ENCODE results near the gene ALK.
"Not testable (repeated sequence)": the region's sequence is repeated elsewhere in the genome, so short reads cannot be mapped to it uniquely, and the experiment has no call there.

The ALK gene

DNA sequence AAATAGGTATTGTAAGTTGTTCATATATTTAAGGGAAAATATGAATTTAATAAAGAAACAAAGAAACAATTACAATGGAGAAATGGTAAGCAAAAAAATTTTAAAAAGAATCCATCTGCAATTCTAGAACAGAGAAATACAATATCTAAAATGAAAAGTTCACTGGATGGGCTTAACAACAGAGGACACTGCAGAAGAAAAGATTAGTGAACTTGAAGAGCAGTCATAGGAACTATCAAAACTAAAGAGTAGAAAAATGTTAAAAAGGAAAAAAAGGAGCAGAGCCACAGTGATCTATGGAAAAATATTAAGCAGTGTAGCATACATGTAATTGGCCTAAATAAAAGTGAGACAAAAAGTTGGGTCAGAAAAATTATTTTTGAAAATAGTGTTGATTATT is 83.5 kb downstream of the ALK start:
- no peak for DNase-seq

GRCh38 chr2:29834624-29835023 is 86.8 kb downstream of the ALK start:
- no peak for DNase-seq

GRCh38 chr2:29834036-29834540 is 87.3 kb downstream of the ALK start:
- DNase-seq = no peak

DNA sequence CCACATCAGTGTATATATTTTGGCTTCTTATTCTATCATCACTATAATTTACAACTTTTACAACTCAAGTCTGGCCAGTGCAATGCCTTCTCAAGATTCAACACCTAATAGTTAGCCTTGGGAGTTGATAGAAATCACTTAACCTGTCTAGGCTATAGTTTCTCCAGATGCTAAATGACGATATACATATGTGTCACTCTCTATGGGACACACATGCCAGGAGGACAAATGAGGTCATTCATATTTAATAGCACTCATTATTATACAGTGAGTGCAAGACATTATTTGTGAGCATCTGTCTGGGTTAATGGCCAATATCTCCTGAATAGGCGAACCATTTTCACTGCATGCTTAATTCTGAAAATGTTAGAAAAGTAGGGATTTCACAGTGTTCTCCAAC is 89.8 kb downstream of the ALK start:
- no peak for DNase-seq

DNA sequence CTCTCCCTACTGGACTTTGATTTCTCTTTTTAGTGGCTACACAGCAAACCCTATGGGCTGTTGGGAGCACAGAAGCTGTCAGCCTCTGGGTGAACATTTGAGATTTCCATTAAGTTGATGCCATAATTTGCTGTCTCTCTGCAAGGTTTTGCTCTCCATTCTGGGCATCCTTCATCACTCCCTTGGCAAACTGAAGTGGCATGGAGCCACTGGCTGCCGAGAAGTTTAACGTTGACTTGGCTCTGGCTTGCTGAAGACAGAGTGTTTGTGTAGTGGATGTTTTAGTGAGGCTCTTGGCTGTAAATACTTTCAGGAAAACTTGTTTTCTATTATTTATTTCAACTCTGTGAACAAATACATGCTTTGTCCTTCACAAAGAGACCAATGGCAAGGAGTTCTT is 91.5 kb downstream of the ALK start:
- no peak for DNase-seq

GRCh38 chr2:29824145-29824544 is 97.2 kb downstream of the ALK start:
- DNase-seq = not testable (repeated sequence)

- no peak for DNase-seq
Measured at GRCh38 chr2:29821591-29821990, 99.8 kb downstream of the ALK start.

DNA sequence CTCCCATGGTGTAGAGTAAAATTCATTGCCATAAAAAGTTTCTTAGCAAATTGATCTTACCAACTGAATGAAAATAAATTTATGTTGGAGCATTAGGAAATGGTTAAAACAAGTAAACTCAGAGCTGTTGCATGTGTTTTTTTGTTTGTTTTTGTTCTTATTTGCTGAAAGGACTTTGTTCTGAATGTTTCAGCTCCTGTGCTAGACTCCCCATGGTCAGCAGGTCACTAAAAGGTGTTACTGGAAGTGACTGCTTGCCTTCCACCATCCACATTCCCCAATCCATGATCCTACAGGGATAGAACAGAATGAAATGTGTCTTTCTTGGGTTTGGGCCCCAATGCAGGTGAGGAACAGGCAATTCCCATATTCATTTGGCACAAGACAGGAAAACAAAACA is 101.8 kb downstream of the ALK start:
- DNase-seq = no peak

DNA sequence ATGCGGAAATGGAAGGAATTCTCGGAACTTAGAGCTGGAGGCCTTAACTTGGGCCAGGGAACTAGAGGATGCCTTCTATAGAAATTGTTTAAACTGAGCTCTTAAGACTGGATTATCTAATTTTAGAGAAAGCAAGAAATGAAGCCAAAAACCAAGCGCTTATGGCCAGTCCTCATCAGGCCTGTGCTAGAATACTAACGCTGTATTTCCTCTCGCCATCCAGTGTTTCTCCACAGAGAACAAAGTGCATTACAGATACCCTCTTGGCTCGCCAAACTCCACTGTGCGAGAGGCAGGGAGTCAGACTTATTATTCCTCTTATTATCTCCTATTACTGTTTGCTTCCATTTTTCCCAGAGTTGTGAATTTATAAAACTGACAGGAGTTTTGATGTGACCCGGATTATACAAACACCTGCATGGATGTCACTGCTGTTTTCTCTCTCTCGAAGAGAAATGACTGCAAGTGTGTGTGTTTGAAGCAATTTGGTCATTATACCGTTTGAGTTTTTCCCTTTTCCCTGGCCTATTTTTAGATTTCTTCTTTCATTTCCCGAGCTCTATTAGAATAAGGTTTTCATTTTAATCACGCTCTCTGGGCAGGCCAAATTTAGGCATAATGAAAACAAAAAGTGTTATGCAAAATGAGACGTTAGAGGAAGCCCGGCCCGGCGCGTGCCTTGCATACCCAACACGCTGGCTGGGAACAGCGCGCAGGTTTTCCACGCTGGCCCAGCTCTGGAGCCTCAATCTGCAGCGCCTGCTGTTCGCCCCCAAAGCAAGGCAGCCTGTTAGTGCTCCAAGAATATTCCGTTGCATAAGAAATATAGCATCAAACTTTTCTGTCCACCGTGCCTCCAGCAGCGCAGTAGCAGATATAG is 103.3 kb downstream of the ALK start:
- DNase-seq = no peak

- no peak for DNase-seq
Measured at GRCh38 chr2:29817299-29817698, 104.1 kb downstream of the ALK start.

- DNase-seq = no peak
Measured at GRCh38 chr2:29816651-29817050, 104.7 kb downstream of the ALK start.

DNA sequence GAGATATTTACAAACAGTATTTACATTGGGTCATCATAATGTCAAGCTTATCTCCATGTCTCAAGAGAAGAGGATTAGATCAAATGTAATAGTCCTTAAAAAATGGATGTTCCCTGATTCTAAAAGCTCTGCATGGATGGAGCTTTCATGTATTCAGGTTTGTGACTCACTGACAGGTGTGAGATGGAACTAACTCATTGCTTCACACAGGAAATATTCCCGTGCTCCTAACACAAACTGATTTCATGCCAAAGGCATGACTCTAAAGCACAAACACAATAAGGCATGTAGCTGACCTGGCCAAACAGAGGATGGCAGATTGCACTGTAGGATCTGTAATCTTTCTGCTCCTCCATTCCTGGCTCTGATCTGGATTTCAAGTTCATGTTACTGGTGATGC is 110.0 kb downstream of the ALK start:
- no peak for DNase-seq

DNA sequence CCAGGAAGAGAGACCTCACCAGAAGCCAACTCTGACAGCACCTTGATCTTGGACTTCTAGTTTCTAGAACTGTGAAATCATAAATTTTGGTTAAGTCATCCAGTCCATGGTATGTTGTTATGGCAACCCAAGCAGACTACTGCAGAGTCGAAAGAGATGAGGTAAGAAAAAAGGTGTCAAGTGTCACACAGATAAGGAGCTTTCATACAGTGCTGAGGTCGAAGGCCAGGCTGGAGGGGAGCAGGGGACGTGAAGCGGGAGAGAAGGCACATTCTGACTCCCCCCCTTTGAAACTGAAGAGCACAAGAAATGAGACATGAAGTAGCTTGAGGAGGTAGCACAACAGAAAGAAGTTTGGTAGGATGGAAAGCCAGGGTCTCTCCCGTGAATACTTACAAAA is 110.4 kb downstream of the ALK start:
- DNase-seq = no peak

GRCh38 chr2:29808321-29808720 is 113.1 kb downstream of the ALK start:
- DNase-seq = no peak

- no peak for DNase-seq
Measured at GRCh38 chr2:29807082-29807481, 114.3 kb downstream of the ALK start.

DNA sequence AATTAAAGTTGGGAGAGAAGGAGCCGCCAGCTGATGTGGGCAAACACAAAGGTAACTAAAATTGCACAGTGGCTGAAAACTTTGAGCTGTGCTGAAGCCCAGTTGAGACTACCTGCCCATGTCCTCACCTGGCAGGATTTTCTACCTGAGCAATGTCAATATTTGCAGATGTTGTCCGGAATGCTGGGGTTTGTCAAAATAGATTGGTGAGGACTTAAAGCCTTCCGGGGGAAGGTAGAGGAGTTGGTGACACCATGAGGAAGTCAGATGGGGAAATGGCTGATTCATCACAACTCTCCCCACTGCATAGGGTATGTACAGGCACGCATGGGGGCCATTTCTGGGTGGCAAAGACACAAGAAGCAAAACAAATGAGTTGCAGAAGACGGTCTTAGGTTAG is 114.9 kb downstream of the ALK start:
- DNase-seq = no peak

- DNase-seq = no peak
Measured at GRCh38 chr2:29804671-29805070, 116.7 kb downstream of the ALK start.

GRCh38 chr2:29803537-29803936 is 117.8 kb downstream of the ALK start:
- no peak for DNase-seq

DNA sequence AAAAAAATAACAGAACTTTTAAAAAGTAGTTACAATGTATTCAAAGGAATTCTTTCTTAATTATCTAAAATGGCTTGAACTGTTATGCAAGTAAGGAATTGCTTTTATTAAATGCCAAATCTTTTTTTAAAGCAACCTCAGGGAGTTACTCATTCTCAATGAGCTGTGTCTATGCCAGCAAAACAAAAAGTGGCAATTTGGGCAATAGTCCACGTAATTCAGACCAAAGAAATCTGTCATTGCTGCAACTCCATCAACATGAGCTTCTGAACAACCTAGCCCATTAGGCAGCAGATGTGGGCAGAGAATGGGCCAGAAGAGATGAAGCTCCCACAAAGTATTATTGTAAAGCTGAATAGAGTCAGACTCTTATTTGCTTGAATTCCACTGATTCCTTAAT is 118.4 kb downstream of the ALK start:
- DNase-seq = no peak

- DNase-seq = no peak
Measured at GRCh38 chr2:29799628-29800027, 121.8 kb downstream of the ALK start.

GRCh38 chr2:29797916-29798315 is 123.5 kb downstream of the ALK start:
- DNase-seq = no peak

DNA sequence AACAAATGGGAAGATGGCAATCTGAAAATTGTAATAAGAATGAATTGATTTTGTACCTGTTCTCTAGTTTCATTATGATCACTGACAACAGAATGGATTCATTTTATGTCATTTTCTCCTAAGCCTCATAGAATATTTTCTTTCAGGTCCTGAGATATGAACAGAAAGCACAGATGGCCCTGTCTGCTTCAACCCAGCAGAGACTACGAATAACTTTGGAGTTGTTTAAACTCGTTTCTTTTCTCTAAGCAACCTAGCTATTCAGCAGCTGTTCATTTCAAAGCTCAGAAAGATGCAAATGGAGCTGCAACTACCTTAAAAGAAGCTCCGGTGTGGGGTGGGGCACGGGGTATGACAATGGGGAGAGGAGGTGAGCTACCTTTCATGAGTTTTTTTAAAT is 124.9 kb downstream of the ALK start:
- no peak for DNase-seq

DNA sequence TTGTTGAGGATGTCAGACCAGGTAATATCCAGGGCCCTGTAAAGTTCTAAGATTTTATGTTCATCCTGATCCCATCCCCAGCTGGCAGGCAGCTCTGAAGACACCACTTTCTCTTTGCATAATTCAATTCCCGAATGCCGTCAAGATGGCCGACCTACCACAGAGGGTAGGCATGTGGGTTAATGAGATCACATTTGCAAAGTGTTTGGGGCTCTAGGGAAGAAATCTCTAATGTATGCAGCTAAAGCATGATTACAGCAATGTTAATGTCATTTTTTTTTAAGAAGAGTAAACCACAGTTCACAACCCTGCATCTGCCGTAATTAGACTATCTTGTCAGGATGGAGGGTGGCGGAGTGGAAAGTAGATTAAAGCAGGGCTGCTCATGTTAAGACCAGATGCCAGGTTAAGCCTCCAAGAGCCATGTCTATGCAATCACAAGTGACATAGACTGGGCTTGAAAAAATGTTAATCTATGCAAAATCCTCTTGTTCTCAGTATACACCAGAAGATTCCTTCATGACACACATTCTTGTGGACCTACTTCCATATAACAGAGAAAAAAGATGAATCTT is 131.4 kb downstream of the ALK start:
- no peak for DNase-seq
